Vagina (tissue), 2 donors: Measurements from ENCODE around the gene AQP12B.

Experiments
- POLR2A ChIP-seq, 2 donors: fragments of 450-650 bp; IDR thresholded peaks; one replicate each; pipeline ENCODE4 v1.6.1; 2017; ENCODE audit warnings: antibody characterized with exemption in 2 of 2, mild to moderate bottlenecking in 2 of 2, moderate library complexity in 2 of 2
- POLR2AphosphoS5 ChIP-seq, 2 donors: sonication (generic); formaldehyde crosslinking; IDR thresholded peaks; one replicate each; pipeline ENCODE4 v1.9.0; 2017; ENCODE audit warnings: antibody characterized with exemption in 2 of 2, mild to moderate bottlenecking in 2 of 2, low read depth in 1 of 2; ENCODE audit not compliant: insufficient read depth in 1 of 2
- TF ChIP-seq, protein P1 (sequence below), 3 experiments: fragments of 450-650 bp in 2 of 3; fragments of 200-600 bp in 1 of 3; sonication (generic) in 1 of 3; IDR thresholded peaks; one replicate each; pipeline ENCODE4 v1.5.1; 2017 to 2019; ENCODE audit warnings: antibody characterized with exemption in 3 of 3, mild to moderate bottlenecking in 2 of 3, moderate library complexity in 2 of 3

DNA sequence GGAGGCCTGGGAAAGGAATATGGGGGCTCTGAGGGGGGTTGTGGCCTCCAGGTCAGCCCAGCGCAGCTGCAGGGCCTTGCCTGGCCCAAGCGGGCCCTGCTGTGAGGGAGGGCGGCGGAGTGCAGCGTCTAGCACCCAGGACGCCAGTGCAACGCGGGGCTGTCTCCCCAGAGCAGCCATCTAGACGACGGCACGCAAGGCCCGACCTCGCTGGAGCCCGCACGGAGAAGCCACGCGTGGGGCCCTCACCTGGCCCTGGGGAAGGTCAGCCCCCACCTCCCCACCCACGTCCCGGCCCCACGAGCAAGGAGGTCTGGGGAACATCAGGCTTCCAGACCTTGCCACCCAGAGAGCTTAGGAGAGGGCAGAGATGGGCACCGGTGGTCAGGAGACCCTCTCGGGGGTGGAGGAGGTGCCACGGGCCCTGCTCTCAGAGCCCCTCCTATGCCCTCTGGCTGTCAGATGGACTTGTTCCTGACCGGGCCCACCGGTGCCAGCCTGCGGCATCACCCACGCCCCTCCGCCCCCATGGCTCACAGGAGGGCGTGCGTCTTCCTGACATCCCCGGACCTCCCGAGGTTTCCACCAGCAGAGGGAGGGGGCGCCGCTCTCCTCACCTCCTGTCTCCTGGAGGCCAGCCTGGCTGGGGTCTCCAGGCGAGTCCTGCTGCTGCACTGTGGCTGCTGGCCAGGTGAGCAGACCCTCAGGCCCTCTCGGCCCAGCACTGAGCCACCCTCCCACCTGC, 40.5 kb downstream of the AQP12B start:
- TF ChIP-seq, protein P1, sequence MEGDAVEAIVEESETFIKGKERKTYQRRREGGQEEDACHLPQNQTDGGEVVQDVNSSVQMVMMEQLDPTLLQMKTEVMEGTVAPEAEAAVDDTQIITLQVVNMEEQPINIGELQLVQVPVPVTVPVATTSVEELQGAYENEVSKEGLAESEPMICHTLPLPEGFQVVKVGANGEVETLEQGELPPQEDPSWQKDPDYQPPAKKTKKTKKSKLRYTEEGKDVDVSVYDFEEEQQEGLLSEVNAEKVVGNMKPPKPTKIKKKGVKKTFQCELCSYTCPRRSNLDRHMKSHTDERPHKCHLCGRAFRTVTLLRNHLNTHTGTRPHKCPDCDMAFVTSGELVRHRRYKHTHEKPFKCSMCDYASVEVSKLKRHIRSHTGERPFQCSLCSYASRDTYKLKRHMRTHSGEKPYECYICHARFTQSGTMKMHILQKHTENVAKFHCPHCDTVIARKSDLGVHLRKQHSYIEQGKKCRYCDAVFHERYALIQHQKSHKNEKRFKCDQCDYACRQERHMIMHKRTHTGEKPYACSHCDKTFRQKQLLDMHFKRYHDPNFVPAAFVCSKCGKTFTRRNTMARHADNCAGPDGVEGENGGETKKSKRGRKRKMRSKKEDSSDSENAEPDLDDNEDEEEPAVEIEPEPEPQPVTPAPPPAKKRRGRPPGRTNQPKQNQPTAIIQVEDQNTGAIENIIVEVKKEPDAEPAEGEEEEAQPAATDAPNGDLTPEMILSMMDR (IDR thresholded peaks at IDR 0.05): no peak
- no peak for TF ChIP-seq POLR2AphosphoS5 (IDR thresholded peaks at IDR 0.05; ENCODE audit: insufficient read depth in 1 of 2, low read depth in 1 of 2)
- TF ChIP-seq POLR2A (IDR thresholded peaks at IDR 0.05): no peak
